ENCODE results near the gene UBE2L6. TPM values are rescaled to one million over a fixed set of nuclear protein-coding genes. Genes with fewer than 3 reads are reported as not detected.

Gene UBE2L6
- polyA plus RNA-seq (88.0 and 101 TPM in 2 replicates), polyA minus RNA-seq (63.1 and 66.7 TPM in 2 replicates)

GRCh38 chr11:57567515-57568329, at the start of gene UBE2L6:
Gene UBE2L6 (minus strand): TSS chr11:57567672. CDS start chr11:57567611, 61 bp downstream.
- H3K9ac ChIP-seq (ENCODE audit: low read length), result peak within 1 kb of the TSS; percentile 100
- peak within 1 kb of the TSS; percentile 99 for H3K4me3 ChIP-seq (ENCODE audit: low read length)
- H3K36me3 ChIP-seq (ENCODE audit: insufficient read depth, low read length), result no peaks in the 10 kb centered on the region
- peak within 1 kb of the TSS; percentile 92 for H3K4me2 ChIP-seq (ENCODE audit: low read length)
- H3K9me3 ChIP-seq (ENCODE audit: low read length), result no peaks in the 10 kb centered on the region
- TF ChIP-seq EP300 (conservative IDR thresholded peaks at IDR 0.05; ENCODE audit: poor library complexity, severe bottlenecking) (peak; percentile 60), MXI1 (conservative IDR thresholded peaks at IDR 0.05; ENCODE audit: poor library complexity, severe bottlenecking) (peak; percentile 74), SMC3 (conservative IDR thresholded peaks at IDR 0.05; ENCODE audit: poor library complexity) (no peak), REST (IDR thresholded peaks at IDR 0.05; ENCODE audit: borderline replicate concordance) (peak; percentile 91), POLR2AphosphoS5 (IDR thresholded peaks at IDR 0.05) (peak; percentile 85), RAD21 (conservative IDR thresholded peaks at IDR 0.05) (no peak), EZH2 (IDR thresholded peaks at IDR 0.05; ENCODE audit: borderline replicate concordance, insufficient read depth, low read length, poor library complexity, severe bottlenecking) (no peak), CTCF (IDR thresholded peaks at IDR 0.05; ENCODE audit: poor library complexity, severe bottlenecking) (peak; percentile 98), TAF1 (IDR thresholded peaks at IDR 0.05; ENCODE audit: low read depth) (peak; percentile 95)
- peak within 1 kb of the TSS; percentile 96 for H3K27ac ChIP-seq (ENCODE audit: low read length)
- H2AFZ ChIP-seq (ENCODE audit: low read depth, low read length), result peak within 1 kb of the TSS; percentile 94
- H3F3A ChIP-seq (ENCODE audit: insufficient read depth, low read length, poor library complexity, severe bottlenecking), result no peaks in the 10 kb centered on the region
- no peaks in the 10 kb centered on the region for H3K27me3 ChIP-seq (ENCODE audit: insufficient read depth, low read depth, low read length)
- H4K20me1 ChIP-seq (ENCODE audit: insufficient read depth), result no peaks in the 10 kb centered on the region
- H3K79me2 ChIP-seq (replicated peaks; ENCODE audit: insufficient read depth, low read length), result peaks cover 32% of the 10 kb centered on the region
- H3K9me2 ChIP-seq (ENCODE audit: insufficient read depth, low read length), result no peaks in the 10 kb centered on the region

GRCh38 chr11:57616595-57616994, 49.1 kb upstream of the UBE2L6 start:
- Histone ChIP-seq H2AFZ (ENCODE audit: low read depth, low read length) (no peak overlapping the region), H3K9me3 (ENCODE audit: low read length) (no peaks in the 10 kb centered on the region), H3K4me2 (ENCODE audit: low read length) (no peak overlapping the region), H3K79me2 (replicated peaks; ENCODE audit: insufficient read depth, low read length) (no peaks in the 10 kb centered on the region), H3F3A (ENCODE audit: insufficient read depth, low read length, poor library complexity, severe bottlenecking) (no peaks in the 10 kb centered on the region), H3K27ac (ENCODE audit: low read length) (no peak overlapping the region), H3K9ac (ENCODE audit: low read length) (no peak overlapping the region), H3K4me3 (ENCODE audit: low read length) (no peak overlapping the region), H3K9me2 (ENCODE audit: insufficient read depth, low read length) (no peaks in the 10 kb centered on the region), H3K27me3 (ENCODE audit: insufficient read depth, low read depth, low read length) (no peaks in the 10 kb centered on the region), H4K20me1 (ENCODE audit: insufficient read depth) (no peaks in the 10 kb centered on the region), H3K36me3 (ENCODE audit: insufficient read depth, low read length) (no peaks in the 10 kb centered on the region)
- TF ChIP-seq RAD21 (conservative IDR thresholded peaks at IDR 0.05), result no peak
- TF ChIP-seq TAF1 (IDR thresholded peaks at IDR 0.05; ENCODE audit: low read depth), result no peak
- no peak for TF ChIP-seq POLR2AphosphoS5 (IDR thresholded peaks at IDR 0.05)
- TF ChIP-seq SMC3 (conservative IDR thresholded peaks at IDR 0.05; ENCODE audit: poor library complexity), result no peak
- no peak for TF ChIP-seq EP300 (conservative IDR thresholded peaks at IDR 0.05; ENCODE audit: poor library complexity, severe bottlenecking)
- no peak for TF ChIP-seq MXI1 (conservative IDR thresholded peaks at IDR 0.05; ENCODE audit: poor library complexity, severe bottlenecking)
- no peak for TF ChIP-seq REST (IDR thresholded peaks at IDR 0.05; ENCODE audit: borderline replicate concordance)
- TF ChIP-seq CTCF (IDR thresholded peaks at IDR 0.05; ENCODE audit: poor library complexity, severe bottlenecking), result no peak

Data from neural cell (in vitro differentiated cells).